SK-N-MC (cell line): ENCODE measurements around the gene PRL.

Source experiments
- DNase-seq: peaks from one replicate; pipeline ENCODE4 v3.0.0-alpha.2; 2011; ENCODE audit warnings: low read depth, low spot score
- H3K27ac ChIP-seq: fragments of 200-600 bp; sonication (generic); 2 replicates; pipeline ENCODE4 v1.5.1; 2016; ENCODE audit warnings: mixed run types
- H3K36me3 ChIP-seq: fragments of 200-600 bp; sonication (generic); 2 replicates; pipeline ENCODE4 v1.6.1; 2017; ENCODE audit warnings: antibody characterized with exemption, low read length, mixed read lengths; ENCODE audit not compliant: insufficient read depth
- H3K4me3 ChIP-seq: fragments of 200-600 bp; sonication (generic); 2 replicates; pipeline ENCODE4 v1.5.1; 2016
- H3K9ac ChIP-seq: fragments of 200-600 bp; sonication (generic); 2 replicates; pipeline ENCODE4 v1.8.0; 2017; ENCODE audit warnings: mixed run types, mixed read lengths; ENCODE audit not compliant: insufficient read length
- H3K9me3 ChIP-seq: fragments of 200-600 bp; sonication (generic); 2 replicates; pipeline ENCODE4 v1.6.1; 2017; ENCODE audit warnings: low read depth, mild to moderate bottlenecking, antibody characterized with exemption, low read length, moderate library complexity, mixed read lengths
- EZH2 ChIP-seq: fragments of 200-600 bp; sonication (generic); IDR thresholded peaks from one replicate; pipeline ENCODE4 v1.6.1; 2017; ENCODE audit warnings: antibody characterized with exemption
- FOXP2 ChIP-seq: optimal IDR thresholded peaks from 2 replicates; pipeline ENCODE3; 2011; ENCODE audit warnings: mild to moderate bottlenecking, moderate library complexity; ENCODE audit not compliant: insufficient read depth; ENCODE audit errors: extremely low read length, control extremely low read depth
- POLR2AphosphoS5 ChIP-seq: IDR thresholded peaks from 2 replicates; pipeline ENCODE4 v1.6.1; 2012; ENCODE audit warnings: mild to moderate bottlenecking, low read depth, low read length, borderline replicate concordance

PRL gene

DNA sequence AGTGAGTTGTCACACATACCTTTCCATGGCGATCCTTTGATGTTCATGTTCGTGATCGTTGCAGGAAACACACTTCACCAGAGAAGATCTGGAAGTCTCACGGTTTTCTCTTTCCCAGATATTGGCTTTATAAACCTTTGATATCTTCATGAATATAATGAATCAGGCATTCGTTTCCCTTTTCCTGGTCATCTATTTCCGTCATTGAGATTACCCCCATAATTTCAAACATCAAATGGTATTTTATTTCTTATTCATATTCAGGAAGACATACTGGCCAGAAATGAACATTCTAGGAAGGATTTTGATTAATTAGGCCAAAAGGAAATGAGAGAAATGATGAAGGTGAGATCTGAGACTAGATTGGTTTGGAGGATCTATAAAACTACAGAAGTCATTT, at the start of gene PRL:
Gene PRL (minus strand): TSS at position 101 of the 400 bp plus-strand sequence. CDS start 54 bp downstream, at position 47.
- Histone ChIP-seq H3K4me3 (no peak within 1 kb of the TSS), H3K27ac (no peak within 1 kb of the TSS), H3K9me3 (no peaks in the 10 kb centered on the region), H3K36me3 (no peaks in the 10 kb centered on the region), H3K9ac (no peak within 1 kb of the TSS)
- no peak for DNase-seq
- TF ChIP-seq POLR2AphosphoS5 (no peak), EZH2 (no peak)

DNA sequence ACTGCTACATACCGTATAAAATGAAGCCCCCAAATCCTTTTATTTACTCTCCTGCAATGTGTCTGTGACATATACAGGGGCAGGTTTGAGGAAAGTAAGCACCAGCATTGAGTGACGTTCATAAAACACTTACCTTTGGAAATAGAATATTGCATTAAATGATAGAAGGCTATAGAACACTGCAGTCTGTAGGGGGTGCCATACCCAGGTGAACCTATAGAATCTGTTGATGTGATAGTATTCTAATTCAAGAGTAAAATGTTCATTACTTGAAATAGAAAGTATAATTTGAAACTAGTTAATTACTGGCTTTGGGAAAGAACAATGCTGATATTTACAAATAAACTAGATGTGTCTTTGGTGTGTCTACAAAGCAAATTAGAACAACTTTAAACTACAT, 47.0 kb upstream of the PRL start:
- Histone ChIP-seq H3K36me3 (no peaks in the 10 kb centered on the region), H3K4me3 (no peak overlapping the region), H3K9ac (no peak overlapping the region), H3K27ac (no peak overlapping the region), H3K9me3 (no peaks in the 10 kb centered on the region)
- no peak for DNase-seq
- TF ChIP-seq FOXP2: no peak
- TF ChIP-seq POLR2AphosphoS5: no peak
- TF ChIP-seq EZH2: no peak

GRCh38 chr6:22334778-22335177, 37.9 kb upstream of the PRL start:
- no peak for DNase-seq
- H3K27ac ChIP-seq: no peak overlapping the region
- TF ChIP-seq FOXP2: no peak
- no peak for TF ChIP-seq POLR2AphosphoS5
- no peak for TF ChIP-seq EZH2
- H3K9ac ChIP-seq: no peak overlapping the region
- H3K36me3 ChIP-seq: no peaks in the 10 kb centered on the region
- no peaks in the 10 kb centered on the region for H3K9me3 ChIP-seq
- no peak overlapping the region for H3K4me3 ChIP-seq

- Histone ChIP-seq H3K9ac (no peak overlapping the region), H3K27ac (no peak overlapping the region), H3K4me3 (no peak overlapping the region), H3K36me3 (no peaks in the 10 kb centered on the region), H3K9me3 (no peaks in the 10 kb centered on the region)
- no peak for DNase-seq
- TF ChIP-seq FOXP2 (no peak), EZH2 (no peak), POLR2AphosphoS5 (no peak)
Observed at GRCh38 chr6:22333802-22334201, 37.0 kb upstream of the PRL start.

- DNase-seq: no peak
- Histone ChIP-seq H3K9me3 (no peaks in the 10 kb centered on the region), H3K27ac (no peak overlapping the region), H3K9ac (no peak overlapping the region), H3K36me3 (no peaks in the 10 kb centered on the region), H3K4me3 (no peak overlapping the region)
- TF ChIP-seq FOXP2: no peak
- TF ChIP-seq EZH2: no peak
- no peak for TF ChIP-seq POLR2AphosphoS5
Observed at GRCh38 chr6:22332711-22333110, 35.9 kb upstream of the PRL start.

GRCh38 chr6:22332216-22332615, 35.4 kb upstream of the PRL start:
- Histone ChIP-seq H3K9ac (no peak overlapping the region), H3K9me3 (no peaks in the 10 kb centered on the region), H3K27ac (no peak overlapping the region), H3K36me3 (no peaks in the 10 kb centered on the region), H3K4me3 (no peak overlapping the region)
- DNase-seq: no peak
- no peak for TF ChIP-seq FOXP2
- TF ChIP-seq EZH2: no peak
- TF ChIP-seq POLR2AphosphoS5: no peak

DNA sequence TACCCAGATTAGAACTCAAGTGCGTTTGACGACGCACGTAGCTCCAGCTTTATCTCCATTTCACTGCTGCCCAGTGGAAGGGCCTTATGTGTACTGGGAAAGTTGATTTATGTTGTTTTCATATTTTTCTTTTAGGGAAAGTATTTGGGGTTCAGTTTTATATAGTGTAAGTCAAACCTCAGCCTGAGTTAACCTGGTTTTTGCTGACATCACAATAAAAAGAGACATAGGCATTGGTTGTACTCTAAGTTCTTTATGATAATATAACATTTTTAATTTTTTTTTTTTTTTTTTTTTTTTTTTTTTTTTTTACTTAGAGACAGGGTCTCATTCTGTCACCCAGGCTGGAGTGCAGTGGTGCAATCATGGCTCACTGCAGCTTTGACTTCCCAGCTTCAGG, 34.1 kb upstream of the PRL start:
- DNase-seq: no peak
- H3K9ac ChIP-seq: no peak overlapping the region
- no peak overlapping the region for H3K4me3 ChIP-seq
- TF ChIP-seq POLR2AphosphoS5 (no peak), EZH2 (no peak)
- no peaks in the 10 kb centered on the region for H3K9me3 ChIP-seq
- H3K27ac ChIP-seq: no peak overlapping the region
- no peaks in the 10 kb centered on the region for H3K36me3 ChIP-seq

GRCh38 chr6:22328474-22328873, 31.6 kb upstream of the PRL start:
- Histone ChIP-seq H3K36me3 (no peaks in the 10 kb centered on the region), H3K4me3 (no peak overlapping the region), H3K9ac (no peak overlapping the region), H3K27ac (no peak overlapping the region), H3K9me3 (no peaks in the 10 kb centered on the region)
- no peak for TF ChIP-seq FOXP2
- no peak for TF ChIP-seq POLR2AphosphoS5
- TF ChIP-seq EZH2: no peak
- DNase-seq: no peak

- peak overlapping the region; percentile 11; the same call in 1 of the 2 replicates for H3K4me3 ChIP-seq
- TF ChIP-seq FOXP2 (no peak), EZH2 (no peak), POLR2AphosphoS5 (no peak)
- no peak for DNase-seq
- no peaks in the 10 kb centered on the region for H3K9me3 ChIP-seq
- H3K9ac ChIP-seq: no peak overlapping the region
- H3K36me3 ChIP-seq: no peaks in the 10 kb centered on the region
- H3K27ac ChIP-seq: peak overlapping the region; percentile 26; the same call in 1 of the 2 replicates
Observed at GRCh38 chr6:22327881-22328280, 31.0 kb upstream of the PRL start.
